ENCODE results near the gene DYRK1A.

DNA sequence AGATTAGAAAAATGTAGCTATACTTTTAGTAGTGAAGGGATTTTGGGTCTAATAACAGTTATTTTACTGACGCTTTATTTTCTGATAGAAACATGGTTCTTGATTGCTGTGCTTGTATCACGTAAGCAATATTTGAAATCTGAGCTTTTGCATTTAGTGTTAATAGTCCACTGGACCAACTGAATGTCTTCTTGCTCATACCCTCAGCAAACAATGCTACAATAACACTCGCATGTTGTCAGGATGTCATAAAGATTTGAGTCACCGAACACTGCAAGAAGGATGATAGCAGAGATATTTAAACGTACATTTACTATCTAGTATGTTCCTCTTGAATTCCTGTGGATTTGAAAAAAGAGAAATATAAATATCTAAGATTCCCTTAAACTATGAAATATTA is 7.5 kb downstream of the DYRK1A start:
- TF ChIP-seq SP1 (IDR thresholded peaks at IDR 0.05) = no peak
- TF ChIP-seq SP1 (CRISPR knock-in tag; IDR thresholded peaks at IDR 0.05) = no peak
- TF ChIP-seq, protein P1, sequence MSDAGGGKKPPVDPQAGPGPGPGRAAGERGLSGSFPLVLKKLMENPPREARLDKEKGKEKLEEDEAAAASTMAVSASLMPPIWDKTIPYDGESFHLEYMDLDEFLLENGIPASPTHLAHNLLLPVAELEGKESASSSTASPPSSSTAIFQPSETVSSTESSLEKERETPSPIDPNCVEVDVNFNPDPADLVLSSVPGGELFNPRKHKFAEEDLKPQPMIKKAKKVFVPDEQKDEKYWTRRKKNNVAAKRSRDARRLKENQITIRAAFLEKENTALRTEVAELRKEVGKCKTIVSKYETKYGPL (CRISPR knock-in tag; IDR thresholded peaks at IDR 0.05) = no peak
- no peak for TF ChIP-seq ZNF570 (CRISPR knock-in tag; IDR thresholded peaks at IDR 0.05; ENCODE audit: borderline replicate concordance)
- TF ChIP-seq THYN1 (CRISPR knock-in tag; IDR thresholded peaks at IDR 0.05; ENCODE audit: borderline replicate concordance, low read depth) = no peak
- TF ChIP-seq ZNF703 (CRISPR knock-in tag; IDR thresholded peaks at IDR 0.05; ENCODE audit: borderline replicate concordance) = no peak
- no peak for TF ChIP-seq TARDBP (CRISPR knock-in tag; IDR thresholded peaks at IDR 0.05)
